NCI-H1417 treated with DMSO at 0.1 percent for 48 hours (cell line): ENCODE results near the gene KLF16.

Experiments
- DNase-seq: peaks from one replicate; lab custom pipeline; 2025; lab: John Stamatoyannopoulos, UW

Gene KLF16

GRCh38 chr19:1819341-1820255, 43.8 kb downstream of the KLF16 start:
- DNase-seq = no peak

- DNase-seq = no peak
Measured at GRCh38 chr19:1818549-1819195, 44.7 kb downstream of the KLF16 start.

GRCh38 chr19:1817553-1818179, 45.7 kb downstream of the KLF16 start:
- no peak for DNase-seq

GRCh38 chr19:1816530-1817298, 46.7 kb downstream of the KLF16 start:
- no peak for DNase-seq

GRCh38 chr19:1815605-1816529, 47.5 kb downstream of the KLF16 start:
- no peak for DNase-seq

- DNase-seq = no peak
Measured at GRCh38 chr19:1814833-1815604, 48.4 kb downstream of the KLF16 start.

GRCh38 chr19:1814391-1814790, 49.0 kb downstream of the KLF16 start:
- DNase-seq = no peak

- DNase-seq = no peak
Measured at GRCh38 chr19:1813192-1814182, 49.9 kb downstream of the KLF16 start.

- DNase-seq = peak; percentile 38
Measured at GRCh38 chr19:1812426-1813191, 50.8 kb downstream of the KLF16 start.

- no peak for DNase-seq
Measured at GRCh38 chr19:1811942-1812425, 51.4 kb downstream of the KLF16 start, which contains the start of gene ATP8B3. TSS of gene ATP8B3 (minus strand) at chr19:1812276. CDS start at chr19:1811736, 540 bp downstream.

GRCh38 chr19:1811472-1811894, 51.9 kb downstream of the KLF16 start:
- no peak for DNase-seq

GRCh38 chr19:1810439-1811160, 52.8 kb downstream of the KLF16 start:
- DNase-seq = no peak

GRCh38 chr19:1809678-1810077, 53.7 kb downstream of the KLF16 start:
- DNase-seq = no peak

- DNase-seq = no peak
Measured at GRCh38 chr19:1808395-1808731, 55.0 kb downstream of the KLF16 start.

- DNase-seq = no peak
Measured at GRCh38 chr19:1807695-1808394, 55.5 kb downstream of the KLF16 start.

- DNase-seq = no peak
Measured at GRCh38 chr19:1807030-1807694, 56.2 kb downstream of the KLF16 start.
